Dermis microvascular lymphatic vessel endothelial cell (primary cell): ENCODE measurements around the gene GGTA1. TPM values are rescaled to one million over a fixed set of nuclear protein-coding genes. Genes with fewer than 3 reads are reported as not detected.
"Not testable (repeated sequence)": the region's sequence is repeated elsewhere in the genome, so short reads cannot be mapped to it uniquely, and the experiment has no call there.

Experiments used
- DNase-seq, 2 donors: peaks; one replicate each; pipeline versions ENCODE4 v3.0.0 to v3.0.0-alpha.2; 2010; ENCODE audit warnings: low read depth in 2 of 2
- total RNA-seq: library from RNA; depleted of rRNA; stranded (reverse); fragments of >200 nt; gene quantifications from 2 replicates; pipeline ENCODE4 v1.2.1, GENCODE V29; 2014

The GGTA1 gene
- total RNA-seq, 1 donor from 2014 or later, result 4.9 TPM

DNA sequence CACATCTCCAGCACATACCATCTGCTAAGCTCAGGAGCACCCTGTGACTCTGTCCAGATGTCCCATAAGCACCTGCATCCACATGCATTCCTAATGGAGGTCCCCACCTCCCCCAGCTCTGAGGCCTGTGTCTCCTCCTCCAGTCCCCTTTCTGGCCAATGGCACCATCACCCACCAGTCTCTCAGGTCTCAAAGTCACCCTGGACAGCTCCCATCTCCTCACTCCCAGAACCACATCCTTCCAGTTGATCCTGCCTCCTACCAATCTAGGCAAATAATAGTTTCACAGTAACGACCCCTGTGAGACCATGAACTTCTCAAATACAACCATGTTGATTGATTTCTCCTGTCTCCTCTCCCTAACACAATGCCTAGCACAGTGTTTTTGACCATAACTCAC lies 40.1 kb downstream of the GGTA1 start:
- DNase-seq, result no peak

DNA sequence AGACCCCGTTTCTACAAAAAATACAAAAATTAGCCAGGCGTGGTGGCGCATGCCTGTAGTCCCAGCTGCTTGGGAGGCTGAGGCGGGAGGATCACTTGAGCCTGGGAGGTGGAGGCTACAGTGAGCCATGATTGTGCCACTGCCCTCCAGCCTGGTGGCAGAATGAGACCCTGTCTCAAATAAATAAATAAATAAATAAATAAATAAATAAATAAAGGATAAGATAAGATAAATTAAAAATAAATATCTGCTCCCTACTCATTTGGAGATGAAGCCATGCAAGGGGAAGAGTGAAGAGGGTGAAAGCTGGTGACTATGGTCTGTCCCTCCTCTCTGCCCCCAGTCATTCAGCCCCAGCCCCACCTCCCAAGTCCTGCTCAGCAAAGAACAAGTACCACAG lies 41.2 kb downstream of the GGTA1 start:
- DNase-seq, result not testable (repeated sequence)

DNA sequence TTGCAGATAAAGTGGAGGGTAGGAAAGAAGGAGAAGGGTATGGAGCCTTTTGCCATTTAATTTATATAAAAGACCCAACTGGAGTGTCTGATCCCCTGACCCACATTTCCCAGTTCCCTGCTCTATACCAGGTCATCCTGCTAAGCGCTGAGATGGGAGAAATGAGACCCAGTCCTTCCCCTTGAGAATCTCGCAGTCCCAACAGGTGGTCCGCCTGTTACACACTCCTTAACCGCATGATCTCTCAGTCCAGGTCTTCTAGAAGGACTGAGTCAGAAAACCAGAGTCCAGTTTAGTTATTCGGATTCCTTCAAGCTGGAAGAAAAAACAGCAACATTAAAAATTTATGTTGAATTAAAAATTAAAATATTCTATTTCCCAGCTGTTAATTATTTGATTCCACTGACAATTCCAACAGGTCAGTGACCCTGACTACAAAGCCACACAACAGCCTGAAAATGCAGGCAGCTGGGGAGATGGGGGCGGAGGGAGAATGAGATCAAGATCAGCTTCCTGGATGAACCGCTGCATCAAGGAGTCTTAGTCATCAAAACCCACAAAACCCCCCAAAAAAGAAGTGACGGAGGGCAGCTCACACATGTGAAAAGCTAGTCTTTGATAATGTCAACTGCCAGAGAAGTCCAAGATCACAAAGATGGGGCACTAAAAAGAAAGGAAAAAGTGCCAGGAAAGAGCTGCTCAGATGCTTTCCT lies 44.0 kb downstream of the GGTA1 start:
- no peak for DNase-seq

DNA sequence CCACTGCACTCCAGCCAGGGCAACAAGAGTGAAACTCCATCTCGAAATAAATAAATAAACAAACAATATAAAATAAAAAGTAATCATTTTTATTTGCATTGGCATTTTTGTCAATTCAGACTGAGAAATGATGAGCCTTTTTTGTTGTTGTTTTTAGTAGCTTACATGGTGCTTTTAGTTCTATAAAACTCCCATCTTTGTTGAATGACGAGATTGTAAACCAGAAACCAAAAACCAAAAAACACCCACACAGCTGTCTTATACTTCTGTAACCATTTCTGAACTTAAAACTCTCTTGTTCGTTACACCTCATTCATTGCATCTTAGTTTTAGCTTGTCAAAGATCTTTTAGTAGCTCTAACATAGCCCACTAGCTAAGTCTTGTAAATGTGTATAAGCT lies 44.7 kb downstream of the GGTA1 start:
- no peak for DNase-seq

DNA sequence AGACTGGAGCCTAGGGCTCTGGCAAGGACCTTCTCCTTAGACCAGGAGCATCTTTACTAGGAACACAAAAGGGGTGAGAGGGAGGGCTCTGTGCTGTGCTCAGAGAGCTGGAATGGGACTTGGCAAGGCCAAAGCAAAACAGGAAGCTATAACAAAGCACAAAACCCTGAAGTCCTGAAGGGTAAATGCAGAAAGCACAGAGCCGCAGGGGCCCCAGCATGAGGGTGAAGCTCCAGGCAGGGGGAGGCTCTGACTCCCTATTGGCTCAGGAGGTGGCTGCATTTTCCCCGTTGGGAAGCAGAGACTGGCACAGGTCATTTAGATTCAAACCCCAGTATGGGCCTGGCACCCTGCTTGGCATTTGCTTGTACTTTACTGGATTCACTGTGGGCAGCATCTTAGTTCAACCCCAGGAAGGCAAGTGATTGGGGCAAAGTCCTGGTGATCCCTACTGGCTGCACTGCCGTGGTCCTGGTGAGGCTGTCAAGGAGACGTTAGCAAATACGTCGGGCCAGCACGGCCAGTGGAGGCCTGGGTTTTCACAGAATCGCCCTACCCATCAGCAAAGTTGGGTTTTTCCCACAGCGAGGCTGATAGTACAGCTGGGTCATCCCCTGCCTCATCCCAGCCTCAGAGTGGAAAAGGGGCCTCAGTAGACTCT lies 46.3 kb downstream of the GGTA1 start:
- DNase-seq, result peak; percentile 16 to 38

DNA sequence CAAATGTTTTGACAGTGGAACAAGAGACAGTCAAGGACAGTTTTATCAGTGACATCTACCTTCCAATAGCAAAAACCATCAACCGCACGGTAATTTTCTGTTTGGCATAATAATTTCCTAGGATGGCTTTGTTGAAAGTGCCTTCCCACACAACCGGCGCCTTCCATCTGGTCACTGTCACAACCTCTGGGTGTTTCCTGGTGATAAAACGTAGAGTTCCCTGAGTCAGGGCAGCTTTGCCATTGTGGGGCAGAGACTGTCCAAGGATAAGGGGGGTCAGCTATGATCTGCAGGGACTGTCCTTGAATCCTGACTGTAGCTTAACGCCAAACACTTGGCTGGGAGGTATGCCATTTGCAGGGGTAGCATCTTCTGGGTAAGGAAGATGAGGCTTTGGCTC lies 47.6 kb downstream of the GGTA1 start:
- DNase-seq, result no peak

DNA sequence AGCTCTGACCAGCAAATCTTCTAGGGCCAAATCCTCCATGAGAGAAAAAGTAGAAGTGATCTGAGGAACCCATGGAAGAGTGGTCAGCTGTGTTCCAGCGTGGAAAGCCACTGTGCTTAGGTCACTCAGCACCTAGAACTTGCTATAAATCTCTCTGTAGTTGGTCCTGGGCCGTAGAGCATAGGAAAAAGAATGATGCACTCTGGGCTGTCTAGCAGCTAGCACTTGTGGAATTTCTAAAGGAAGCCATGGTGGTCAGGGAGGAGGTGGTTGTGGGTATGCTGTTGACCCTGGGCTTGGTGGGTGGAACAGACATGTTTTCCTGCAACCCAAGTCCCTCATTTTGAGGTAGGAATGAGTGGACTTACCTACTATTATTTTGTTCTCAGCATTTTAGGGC lies 48.1 kb downstream of the GGTA1 start:
- DNase-seq, result no peak

DNA sequence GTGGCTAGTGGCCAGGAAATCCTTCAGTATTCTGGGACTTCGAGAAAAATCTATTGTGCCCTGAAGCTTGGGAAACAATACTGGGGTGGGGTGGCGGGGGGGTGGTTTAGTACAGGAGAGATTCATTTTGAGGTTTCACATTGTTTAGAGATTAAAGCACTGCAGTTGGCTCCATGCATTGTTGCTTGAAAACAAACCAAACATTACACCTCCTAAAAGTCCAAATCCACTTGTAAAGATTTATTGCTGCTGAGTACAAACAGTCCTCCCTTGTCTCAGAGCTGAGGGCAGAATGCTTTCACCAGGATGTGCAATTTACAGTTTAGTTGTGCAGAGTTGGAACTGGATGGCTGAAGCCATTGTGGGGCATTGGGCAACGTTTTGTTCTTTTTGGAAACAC lies 49.4 kb downstream of the GGTA1 start:
- no peak for DNase-seq

DNA sequence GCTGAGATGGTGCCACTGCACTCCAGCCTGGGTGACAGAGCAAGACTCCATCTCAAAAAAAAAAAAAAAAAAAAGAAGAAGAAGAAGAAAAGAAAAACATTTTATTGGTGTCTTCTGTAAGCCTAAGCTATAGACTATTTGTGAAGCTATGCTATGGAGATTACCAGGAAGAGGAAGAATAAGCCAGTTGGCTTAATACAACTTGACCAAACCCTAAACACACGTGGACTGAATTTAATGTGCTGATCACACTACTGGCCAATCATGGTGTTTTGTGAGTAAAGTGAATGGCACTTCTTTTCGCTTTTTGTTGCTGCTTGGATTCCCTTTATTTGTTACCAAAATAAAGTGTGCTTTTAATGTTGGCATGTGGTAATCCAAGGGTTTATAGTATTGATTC lies 49.9 kb downstream of the GGTA1 start:
- no peak for DNase-seq

DNA sequence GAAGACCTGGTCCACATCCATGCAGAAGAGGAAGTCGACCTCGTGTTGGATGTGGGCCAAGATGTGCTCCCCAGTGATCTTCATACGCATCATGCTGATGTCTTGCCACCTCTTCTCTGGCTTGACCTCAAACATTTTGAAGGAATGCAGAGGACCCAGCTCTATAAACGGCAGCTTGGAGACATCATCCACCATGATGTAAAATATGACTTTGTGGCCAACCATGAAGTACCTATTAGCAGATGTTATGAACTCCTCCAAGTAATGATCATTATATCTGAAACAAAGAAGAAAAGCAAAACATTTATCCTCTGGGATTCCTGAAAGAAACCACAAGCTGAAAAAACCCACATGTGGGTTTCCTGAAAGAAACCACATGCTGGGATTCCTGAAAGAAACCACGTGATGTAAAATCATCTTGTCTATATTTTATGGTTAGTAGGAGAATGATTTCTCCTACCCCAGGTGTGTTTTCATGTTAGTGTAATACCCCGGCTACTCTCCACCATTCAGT lies 52.3 kb downstream of the GGTA1 start:
- no peak for DNase-seq

DNA sequence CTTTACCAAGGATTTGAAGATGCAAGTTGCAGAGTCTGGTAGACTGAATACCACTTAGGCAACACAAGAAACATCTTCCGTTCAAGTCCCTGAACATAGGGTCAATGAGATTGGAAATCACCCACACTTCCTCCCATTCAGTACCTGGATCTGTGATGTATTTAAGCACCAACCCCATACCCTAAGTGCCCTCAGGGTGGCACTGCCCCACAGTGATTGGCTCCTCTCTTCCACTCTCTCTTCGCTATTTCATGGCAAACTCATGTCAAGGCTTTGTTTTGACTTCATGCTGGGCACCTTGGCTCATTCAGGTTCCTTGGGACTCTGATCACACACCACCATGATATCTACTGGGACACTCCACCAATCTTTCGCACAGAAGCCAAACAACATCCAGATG lies 53.7 kb downstream of the GGTA1 start:
- peak in 1 of 2 donors; percentile 15 for DNase-seq

DNA sequence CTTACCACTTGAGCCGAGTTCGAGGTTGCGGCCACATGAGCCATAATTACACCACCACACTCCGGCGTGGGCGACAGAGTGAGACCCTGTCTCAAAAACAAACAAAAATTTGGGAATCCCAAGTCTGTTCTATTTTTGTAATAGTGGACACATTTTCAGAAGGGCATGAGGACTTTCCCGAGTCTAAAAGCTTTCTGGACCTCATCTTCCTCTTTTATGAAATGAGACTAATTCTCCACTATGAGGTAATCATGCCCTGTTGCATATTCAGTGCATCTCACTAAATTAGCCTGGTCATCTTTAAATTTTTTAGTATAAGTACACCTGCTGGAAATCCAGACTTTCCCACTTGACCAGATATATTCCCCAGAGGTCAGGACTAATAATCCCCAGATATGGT lies 55.7 kb downstream of the GGTA1 start:
- DNase-seq, result no peak

DNA sequence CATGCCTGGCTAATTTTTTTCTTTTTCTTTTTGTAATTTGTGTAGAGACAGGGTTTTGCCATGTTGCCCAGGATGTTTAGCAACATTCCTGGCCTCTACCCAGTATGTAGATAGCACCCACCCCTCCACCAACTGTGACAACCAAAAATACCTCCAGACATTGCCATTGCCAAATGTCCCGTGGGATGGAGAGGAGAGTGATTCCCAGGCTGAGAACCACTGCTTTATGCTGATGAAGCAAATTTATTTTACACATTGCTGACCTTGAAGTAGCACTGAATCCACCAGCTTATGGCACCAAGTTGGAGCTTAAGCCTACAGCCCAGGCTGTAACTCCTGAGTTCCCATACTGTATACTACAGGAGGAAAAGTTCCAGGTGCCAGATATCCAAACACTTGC lies 58.5 kb downstream of the GGTA1 start:
- DNase-seq, result no peak

DNA sequence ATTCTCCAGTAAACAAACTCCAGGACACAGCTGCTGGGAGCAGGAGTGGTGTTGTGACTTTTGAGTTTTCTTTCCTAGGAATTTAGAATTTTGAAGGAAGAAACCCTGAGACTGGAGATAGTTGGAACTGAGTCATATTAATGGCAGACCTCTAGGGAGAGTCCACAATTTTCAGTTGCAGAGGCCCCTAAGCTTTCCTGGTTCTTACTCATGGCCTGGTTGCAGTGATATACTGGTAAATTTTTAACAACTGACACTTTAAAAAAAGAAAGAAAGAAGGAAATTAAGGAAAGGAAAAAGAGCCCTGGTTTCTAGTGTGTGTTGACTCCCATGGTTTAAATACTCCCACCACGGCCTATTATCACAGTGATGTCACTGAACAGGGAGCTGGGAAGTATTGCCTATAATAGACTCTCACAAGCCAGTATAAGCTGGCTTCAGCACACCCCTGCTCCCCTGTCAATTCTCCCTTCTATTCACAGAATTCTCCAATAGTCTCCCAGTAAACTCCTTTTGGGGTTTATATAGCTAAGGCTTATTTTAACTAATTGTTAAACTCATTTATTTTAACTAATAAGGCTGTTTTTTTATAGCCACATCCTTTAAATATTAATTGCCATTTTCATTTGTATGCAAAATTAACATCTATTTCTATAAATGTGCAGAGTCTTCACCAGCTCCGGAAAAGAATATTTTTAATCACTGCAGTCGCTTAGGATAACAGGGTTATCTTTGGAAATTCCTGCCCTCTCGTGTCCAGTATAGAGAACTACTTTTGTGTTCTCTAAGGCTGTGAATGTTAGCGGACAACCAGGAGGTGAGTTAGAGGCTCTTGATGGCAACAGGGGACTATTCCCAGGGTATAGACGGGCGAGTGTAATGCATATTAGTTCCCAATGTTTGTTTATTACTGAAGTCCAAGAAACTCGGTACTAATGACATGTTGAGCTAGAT lies 59.7 kb downstream of the GGTA1 start:
- peak in 1 of 2 donors; percentile 38 for DNase-seq

DNA sequence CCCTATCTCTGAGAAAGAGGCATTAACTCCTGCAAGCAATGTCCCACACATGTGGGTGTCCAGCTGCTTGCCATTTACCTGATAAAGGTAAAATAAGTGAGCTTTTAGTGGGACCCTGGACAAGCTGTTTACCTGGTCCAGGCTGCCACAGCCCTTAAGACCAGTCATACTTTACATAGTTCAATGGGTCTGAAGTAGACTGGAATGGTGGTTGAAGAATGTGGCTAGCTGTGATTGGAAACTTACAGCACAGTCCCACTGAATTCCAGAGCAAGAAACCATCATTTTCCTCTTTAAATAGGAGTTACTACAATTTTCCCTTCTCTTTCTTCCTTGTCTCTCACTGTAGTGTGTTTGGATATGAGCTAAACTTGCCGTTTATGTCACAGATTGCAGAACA lies 60.6 kb downstream of the GGTA1 start:
- no peak for DNase-seq

DNA sequence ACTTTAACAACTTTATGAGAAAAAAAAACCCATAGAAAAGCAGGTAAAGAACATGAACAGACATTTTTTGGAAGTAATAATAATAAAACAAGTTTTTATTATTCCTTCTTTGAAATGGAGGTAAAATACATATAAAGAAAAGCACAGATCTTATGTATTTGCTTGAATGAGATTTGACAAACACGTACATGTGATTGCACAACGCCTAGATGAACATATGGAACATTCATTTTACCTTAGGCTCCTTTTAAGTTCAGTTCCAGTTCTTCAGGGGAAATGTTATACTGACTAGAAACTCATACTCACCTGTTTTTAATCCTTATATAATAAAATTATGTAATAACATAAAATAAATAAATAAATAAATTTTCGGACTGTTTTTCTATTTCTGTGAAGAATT lies 61.8 kb downstream of the GGTA1 start:
- DNase-seq, result no peak

DNA sequence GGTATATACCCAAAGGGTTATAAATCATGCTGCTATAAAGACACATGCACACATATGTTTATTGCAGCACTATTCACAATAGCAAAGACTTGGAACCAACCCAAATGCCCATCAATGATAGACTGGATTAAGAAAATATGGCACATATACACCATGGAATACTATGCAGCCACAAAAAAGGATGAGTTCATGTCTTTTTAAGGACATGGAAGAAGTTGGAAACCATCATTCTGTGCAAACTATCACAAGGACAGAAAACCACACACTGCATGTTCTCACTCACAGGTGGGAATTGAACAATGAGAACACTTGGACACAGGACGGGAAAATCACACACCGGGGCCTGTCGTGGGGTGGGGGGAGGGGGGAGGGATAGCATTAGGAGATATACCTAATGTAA lies 62.6 kb downstream of the GGTA1 start:
- not testable (repeated sequence) for DNase-seq

DNA sequence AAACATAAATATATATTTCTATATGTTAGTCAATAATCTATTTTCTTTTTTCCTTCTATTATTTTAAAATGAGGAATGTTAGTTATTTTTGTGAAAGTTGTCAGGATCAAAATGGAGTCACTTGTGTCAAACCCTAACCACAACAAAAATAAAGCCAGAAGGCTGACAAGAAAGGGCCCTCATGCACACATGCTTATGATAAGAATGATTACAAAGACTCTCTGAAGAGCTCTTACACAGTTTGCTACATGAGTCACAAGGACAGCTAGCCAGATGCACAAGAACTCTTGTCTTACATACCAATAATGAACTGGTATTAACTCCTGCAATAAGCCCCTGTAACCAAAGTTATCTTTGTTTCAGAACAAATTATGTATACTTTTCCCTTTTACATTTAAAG lies 64.7 kb downstream of the GGTA1 start:
- DNase-seq, result no peak

DNA sequence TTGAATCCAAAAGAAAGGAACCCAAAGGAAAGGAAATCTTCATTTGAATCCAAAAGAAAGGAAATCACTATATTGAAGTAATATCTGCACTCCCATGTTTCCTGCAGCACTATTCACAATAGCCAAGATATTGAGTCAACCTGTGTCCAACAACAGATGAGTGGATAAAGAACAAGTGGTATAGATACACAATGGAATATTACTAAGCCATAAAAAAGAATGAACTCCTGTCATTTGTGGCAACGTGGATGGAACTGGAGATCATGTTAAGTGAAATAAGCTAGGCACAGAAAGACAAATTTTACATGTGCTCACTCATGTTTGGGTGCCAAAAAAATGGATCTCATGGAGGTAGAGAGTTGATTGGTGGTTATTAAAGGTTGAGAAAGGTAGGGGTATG lies 71.7 kb downstream of the GGTA1 start:
- no peak for DNase-seq

DNA sequence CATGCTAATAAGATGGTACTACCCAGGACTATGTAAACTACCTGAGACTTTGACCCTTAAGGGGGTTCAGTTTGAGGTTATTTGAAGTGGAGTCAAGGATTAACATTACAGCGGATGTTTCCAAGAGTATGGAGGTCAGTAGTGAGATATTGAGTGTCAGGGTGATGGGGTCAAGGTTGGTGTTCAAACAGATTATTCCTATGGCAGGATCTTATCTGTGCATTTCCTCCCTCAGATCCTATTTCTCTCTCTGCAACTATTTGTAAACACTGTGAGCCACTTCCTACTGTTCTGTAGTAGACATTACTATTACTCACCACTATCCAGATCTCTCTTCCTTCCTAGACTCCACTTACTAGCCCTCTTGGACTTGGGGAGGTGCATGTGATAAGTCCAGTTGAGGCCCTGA lies 75.6 kb downstream of the GGTA1 start:
- no peak for DNase-seq

DNA sequence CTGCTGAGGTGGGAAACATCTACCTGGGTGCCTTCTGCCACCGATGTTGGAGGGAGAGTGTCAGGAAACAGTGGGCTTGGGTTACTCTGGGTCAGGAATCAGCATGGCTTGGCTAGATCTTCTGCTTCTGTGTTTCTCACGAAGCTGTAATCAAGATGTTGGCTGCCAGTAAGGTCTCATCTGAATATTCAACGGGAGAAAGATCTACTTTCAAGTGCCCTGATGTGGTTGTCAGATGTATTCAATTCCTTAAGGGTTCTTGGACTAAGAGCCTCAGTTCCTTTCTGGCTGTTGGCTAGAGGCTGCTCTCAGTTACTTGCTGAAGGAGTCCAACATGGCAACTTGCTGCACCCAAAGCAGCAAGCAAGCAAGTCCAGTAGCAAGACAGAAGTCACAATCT lies 87.7 kb downstream of the GGTA1 start:
- no peak for DNase-seq

DNA sequence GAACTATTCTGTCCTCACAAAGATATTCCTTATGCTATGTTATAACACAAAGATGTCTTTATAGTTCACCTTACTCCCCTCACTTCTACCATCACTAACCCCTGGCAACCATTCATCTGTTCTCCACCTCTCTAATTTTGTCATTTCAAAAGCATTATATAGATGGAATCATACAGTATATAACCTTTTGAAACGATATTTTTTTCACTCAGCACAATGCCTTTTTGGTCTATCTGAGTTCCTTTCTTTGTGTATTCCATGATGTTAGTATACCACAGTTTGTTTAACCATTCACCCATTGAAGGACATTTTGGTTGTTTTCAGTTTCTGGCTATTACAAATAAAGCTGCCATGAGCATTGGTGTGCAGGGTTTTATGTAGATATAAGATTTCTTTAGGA lies 93.7 kb downstream of the GGTA1 start:
- DNase-seq, result no peak
